BLaER1 treated with 17β-estradiol and CSF1 and Interleukin-3, amounts not matched to agents 10 nM and 100 nM (cell line): ENCODE results near the gene LGMN.
A peak's percentile ranks its signal among the peaks of the same experiment; 100 is the strongest.

ENCODE experiments used
- H3K27ac ChIP-seq, 11 experiments: shearing (Covaris generic); formaldehyde crosslinking; 2 replicates each; pipeline ENCODE4 v1.8.1; 2022
- H3K27me3 ChIP-seq, 11 experiments: shearing (Covaris generic); formaldehyde crosslinking; 2 replicates each; pipeline ENCODE4 v1.8.1; 2022
- H3K36me3 ChIP-seq, 11 experiments: shearing (Covaris generic); formaldehyde crosslinking; 2 replicates each; pipeline ENCODE4 v1.8.1; 2022
- H3K4me1 ChIP-seq, 10 experiments: shearing (Covaris generic); formaldehyde crosslinking; 2 replicates each; pipeline ENCODE4 v1.8.1; 2022
- H3K4me2 ChIP-seq, 11 experiments: shearing (Covaris generic); formaldehyde crosslinking; 2 replicates each; pipeline ENCODE4 v1.8.1; 2022
- H3K4me3 ChIP-seq, 10 experiments: shearing (Covaris generic); formaldehyde crosslinking; 2 replicates each; pipeline ENCODE4 v1.8.1; 2022
- H3K9ac ChIP-seq, 11 experiments: shearing (Covaris generic); formaldehyde crosslinking; 2 replicates each; pipeline ENCODE4 v1.8.1; 2022
- H3K9me3 ChIP-seq, 11 experiments: shearing (Covaris generic); formaldehyde crosslinking; replicated peaks in 1 of 11; 2 replicates each; pipeline ENCODE4 v1.8.1; 2022
- H4K20me1 ChIP-seq, 11 experiments: shearing (Covaris generic); formaldehyde crosslinking; 2 replicates each; pipeline ENCODE4 v1.8.1; 2022
- Cebpa-rat ChIP-seq, 11 experiments: shearing (Covaris generic); IDR thresholded peaks; 2 replicates each; pipeline ENCODE4 v1.8.1; 2022

Gene LGMN

DNA sequence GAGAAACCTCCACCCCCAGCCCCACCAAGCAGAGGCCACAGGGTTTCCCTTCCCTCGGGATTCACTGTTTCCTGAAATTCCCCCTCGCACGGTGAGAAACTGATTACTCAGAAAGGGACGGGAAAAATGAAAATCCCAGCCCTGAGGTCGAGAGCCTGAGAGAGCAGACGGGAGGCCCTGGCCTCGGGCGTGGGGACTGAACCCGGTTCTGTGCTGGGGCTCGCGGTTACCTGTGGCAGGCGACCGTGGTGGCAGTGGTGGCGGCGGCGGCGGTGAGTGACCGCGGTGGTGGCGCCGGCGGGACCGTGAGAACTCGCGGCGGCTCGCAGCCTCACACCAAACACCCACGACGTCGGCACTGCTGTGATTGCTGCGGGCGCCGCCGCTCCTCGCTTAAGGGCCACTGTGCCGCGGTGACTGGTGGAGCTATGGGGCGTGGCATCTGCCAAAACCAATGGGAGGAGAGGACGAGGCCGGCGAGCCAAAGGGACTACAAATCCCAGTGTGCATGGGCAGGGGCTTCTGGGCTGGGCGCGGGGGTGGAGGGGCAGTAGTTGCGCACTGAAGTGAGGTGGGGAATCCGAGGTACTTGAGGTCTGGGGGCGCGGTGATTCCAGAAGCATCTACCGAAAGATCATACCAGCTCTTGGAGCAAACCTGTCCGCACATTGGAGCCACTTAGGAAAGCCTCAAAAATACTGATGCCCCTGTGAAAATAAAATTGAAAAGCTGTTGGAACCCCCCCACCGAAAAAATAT, at the start of gene LGMN:
Gene LGMN, minus strand, starts transcription at position 369 of the 758 bp plus-strand sequence. CDS start 15,841 bp downstream, outside the sequence.
- Histone ChIP-seq H3K27ac (peak within 1 kb of the TSS; percentile 29 to 97 (median 61); a peak in 19 of 22 replicates), H3K36me3 (peaks cover 0 to 45% (median 0%) of the 10 kb centered on the region in 11 experiments; a peak in 7 of 22 replicates), H3K4me1 (peaks cover 56 to 69% (median 63%) of the 10 kb centered on the region in 10 experiments), H3K27me3 (peaks cover 0 to 20% (median 10%) of the 10 kb centered on the region in 11 experiments; a peak in 9 of 22 replicates), H4K20me1 (peaks cover 0 to 49% (median 0%) of the 10 kb centered on the region in 11 experiments; a peak in 6 of 22 replicates), H3K4me3 (peak within 1 kb of the TSS; percentile 57 to 96 (median 70)), H3K9me3 (peaks cover 12 to 24% (median 17%) of the 10 kb centered on the region in 11 experiments; a peak in 21 of 22 replicates), H3K4me2 (peak within 1 kb of the TSS; percentile 76 to 99 (median 94)), H3K9ac (peak within 1 kb of the TSS; percentile 65 to 96 (median 76))
- no peak for TF ChIP-seq Cebpa-rat (IDR thresholded peaks at IDR 0.05)

DNA sequence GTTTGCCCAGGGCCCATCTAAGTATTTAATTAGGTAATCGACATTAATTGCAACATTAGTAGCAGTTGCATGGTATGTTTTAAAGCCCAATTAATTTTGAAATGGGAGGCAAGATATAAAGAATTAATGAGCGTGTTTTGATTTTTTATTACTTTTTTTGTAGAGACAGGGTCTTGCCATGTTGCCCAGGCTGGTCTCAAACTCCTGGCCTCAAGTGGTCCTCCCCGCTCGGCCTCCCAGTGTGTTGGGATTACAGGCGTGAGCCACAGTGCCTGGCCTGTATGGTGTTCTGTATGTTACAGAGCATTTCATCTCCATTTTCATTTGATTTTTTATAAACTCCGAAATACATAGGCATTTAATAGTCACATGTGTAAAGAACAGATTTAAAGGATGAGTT, 46.5 kb upstream of the LGMN start:
- no peak for TF ChIP-seq Cebpa-rat (IDR thresholded peaks at IDR 0.05)
- peak overlapping the region; percentile 85 to 95 (median 90) for H3K27ac ChIP-seq
- peaks cover 15 to 42% (median 20%) of the 10 kb centered on the region in 10 experiments for H3K4me1 ChIP-seq

GRCh38 chr14:92794547-92794941, 46.1 kb upstream of the LGMN start:
- TF ChIP-seq Cebpa-rat (IDR thresholded peaks at IDR 0.05) = no peak
- Histone ChIP-seq H3K4me3 (peak overlapping the region; percentile 87 to 98 (median 94)), H3K27ac (peak overlapping the region; percentile 85 to 95 (median 90)), H3K4me2 (peak overlapping the region; percentile 72 to 97 (median 95)), H4K20me1 (peaks cover 0 to 18% (median under 1%) of the 10 kb centered on the region in 11 experiments; a peak in 7 of 22 replicates), H3K4me1 (peaks cover 11 to 38% (median 16%) of the 10 kb centered on the region in 10 experiments), H3K9ac (peak overlapping the region; percentile 89 to 97 (median 94)), H3K27me3 (no peaks in the 10 kb centered on the region), H3K36me3 (peaks cover 23 to 26% (median 24%) of the 10 kb centered on the region in 11 experiments), H3K9me3 (peaks cover 17 to 40% (median 26%) of the 10 kb centered on the region in 11 experiments)

More for the DNA sequence above, 46.5 kb upstream of the LGMN start:
- peak overlapping the region; percentile 89 to 97 (median 94) for H3K9ac ChIP-seq
- peaks cover 0 to 22% (median 4%) of the 10 kb centered on the region in 11 experiments; a peak in 8 of 22 replicates for H4K20me1 ChIP-seq
- peak overlapping the region; percentile 87 to 98 (median 94) for H3K4me3 ChIP-seq
- H3K4me2 ChIP-seq = peak overlapping the region; percentile 72 to 97 (median 95)
- H3K9me3 ChIP-seq = peaks cover 13 to 36% (median 22%) of the 10 kb centered on the region in 11 experiments
- no peaks in the 10 kb centered on the region for H3K27me3 ChIP-seq
- H3K36me3 ChIP-seq = peaks cover 26 to 30% (median 28%) of the 10 kb centered on the region in 11 experiments

GRCh38 chr14:92793709-92794546, 45.5 kb upstream of the LGMN start, which contains the start of gene GOLGA5:
GOLGA5 (plus strand) TSS chr14:92794305; CDS start chr14:92797438, 3,133 bp downstream.
- peak in 9 of 11 experiments; percentile 55 to 94 (median 71); a peak in 15 of 22 replicates for TF ChIP-seq Cebpa-rat (IDR thresholded peaks at IDR 0.05)
- Histone ChIP-seq H4K20me1 (peaks cover 0 to 16% (median 0%) of the 10 kb centered on the region in 11 experiments; a peak in 2 of 22 replicates), H3K4me3 (peak within 1 kb of the TSS; percentile 87 to 98 (median 94))

DNA sequence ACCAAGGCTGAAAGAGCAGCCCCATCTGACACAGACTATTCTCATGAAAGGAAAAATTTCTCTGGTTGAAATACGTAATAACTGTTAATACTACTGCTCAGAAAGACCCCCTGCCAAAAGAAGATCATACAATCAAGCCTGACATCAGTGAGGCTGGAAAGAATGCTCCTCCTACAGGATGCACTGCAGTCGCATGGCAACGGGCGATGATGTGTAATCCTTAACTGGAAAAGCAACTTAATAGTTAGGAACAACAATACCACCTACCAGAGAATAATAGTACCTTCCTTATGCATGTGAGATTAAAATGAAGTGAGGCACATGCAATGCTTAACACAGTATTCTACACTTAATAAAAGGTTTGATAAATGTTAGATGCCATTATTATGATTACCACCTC, 44.5 kb upstream of the LGMN start:
- Histone ChIP-seq H3K4me2 (no peak overlapping the region), H3K9ac (no peak overlapping the region), H4K20me1 (peaks cover 0 to 12% (median 0%) of the 10 kb centered on the region in 11 experiments; a peak in 2 of 22 replicates), H3K4me3 (no peak overlapping the region; a peak in 1 of 20 replicates), H3K27me3 (no peaks in the 10 kb centered on the region), H3K36me3 (peaks cover 8 to 10% (median 9%) of the 10 kb centered on the region in 11 experiments), H3K4me1 (peaks cover 11 to 36% (median 16%) of the 10 kb centered on the region in 10 experiments), H3K27ac (no peak overlapping the region), H3K9me3 (peaks cover 33 to 57% (median 41%) of the 10 kb centered on the region in 11 experiments)
- TF ChIP-seq Cebpa-rat (IDR thresholded peaks at IDR 0.05) = no peak

More at GRCh38 chr14:92793709-92794546, 45.5 kb upstream of the LGMN start, which contains the start of gene GOLGA5:
- peak within 1 kb of the TSS; percentile 85 to 95 (median 90) for H3K27ac ChIP-seq
- H3K4me2 ChIP-seq = peak within 1 kb of the TSS; percentile 72 to 97 (median 95)
- peaks cover 23 to 47% (median 33%) of the 10 kb centered on the region in 11 experiments for H3K9me3 ChIP-seq
- H3K36me3 ChIP-seq = peaks cover 18 to 20% (median 20%) of the 10 kb centered on the region in 11 experiments
- peak within 1 kb of the TSS; percentile 89 to 97 (median 94) for H3K9ac ChIP-seq
- peaks cover 11 to 36% (median 16%) of the 10 kb centered on the region in 10 experiments for H3K4me1 ChIP-seq
- no peaks in the 10 kb centered on the region for H3K27me3 ChIP-seq

DNA sequence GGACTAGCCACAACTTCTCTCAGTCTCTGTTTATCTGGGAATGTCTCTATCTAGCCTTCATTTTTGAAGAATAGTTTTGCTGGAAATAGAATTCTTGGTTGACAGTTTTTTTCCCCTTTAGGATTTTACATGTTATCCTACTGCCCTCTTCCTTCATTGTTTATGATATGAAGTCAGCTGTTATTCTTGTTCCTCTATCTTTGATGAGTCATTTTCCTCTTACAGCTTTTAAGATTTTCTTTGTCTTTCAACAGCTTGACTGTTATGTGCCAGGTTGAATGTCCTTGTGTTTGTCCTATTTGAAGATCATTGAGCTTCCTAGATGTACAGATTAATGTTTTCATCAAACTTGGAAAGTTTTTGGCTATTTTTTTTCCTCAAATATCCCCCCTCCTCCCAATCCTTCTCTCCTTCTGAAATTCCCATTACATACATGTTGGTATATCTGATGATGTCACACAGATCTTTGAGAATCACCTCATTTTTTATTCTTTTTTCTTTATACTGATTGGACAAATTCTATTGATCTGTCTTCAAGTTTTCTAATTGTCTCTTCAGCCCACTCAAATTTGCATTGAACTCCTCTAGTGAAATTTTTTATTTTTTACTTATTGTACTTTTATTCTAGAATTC, 41.1 kb upstream of the LGMN start:
- no peak overlapping the region for H3K4me3 ChIP-seq
- no peak for TF ChIP-seq Cebpa-rat (IDR thresholded peaks at IDR 0.05)
- no peak overlapping the region for H3K9ac ChIP-seq
- no peaks in the 10 kb centered on the region for H3K27me3 ChIP-seq
- no peaks in the 10 kb centered on the region for H3K36me3 ChIP-seq
- H3K4me1 ChIP-seq = peaks cover 11 to 51% (median 27%) of the 10 kb centered on the region in 10 experiments
- no peak overlapping the region for H3K27ac ChIP-seq
- no peak overlapping the region for H3K4me2 ChIP-seq
- no peaks in the 10 kb centered on the region; a peak in 1 of 22 replicates for H4K20me1 ChIP-seq
- peaks cover 33 to 70% (median 52%) of the 10 kb centered on the region in 11 experiments for H3K9me3 ChIP-seq

GRCh38 chr14:92787554-92787953, 39.1 kb upstream of the LGMN start:
- H3K9me3 ChIP-seq = peaks cover 33 to 58% (median 46%) of the 10 kb centered on the region in 11 experiments
- no peak overlapping the region for H3K9ac ChIP-seq
- no peak for TF ChIP-seq Cebpa-rat (IDR thresholded peaks at IDR 0.05)
- H4K20me1 ChIP-seq = no peaks in the 10 kb centered on the region; a peak in 1 of 22 replicates
- peak overlapping the region in 1 of 11 experiments; percentile 78; a peak in 1 of 22 replicates for H3K27ac ChIP-seq
- peaks cover 11 to 63% (median 26%) of the 10 kb centered on the region in 10 experiments for H3K4me1 ChIP-seq
- peak overlapping the region in 7 of 11 experiments; percentile 47 to 93 (median 87); a peak in 4 of 22 replicates for H3K4me2 ChIP-seq
- H3K4me3 ChIP-seq = no peak overlapping the region
- no peaks in the 10 kb centered on the region for H3K36me3 ChIP-seq
- H3K27me3 ChIP-seq = no peaks in the 10 kb centered on the region
